Mucosa of descending colon (tissue), 3 donors: ENCODE data around the gene SLC25A36. TPM values are rescaled to one million over a fixed set of nuclear protein-coding genes. Genes with fewer than 3 reads are reported as not detected.
"Not testable (repeated sequence)": the region's sequence is repeated elsewhere in the genome, so short reads cannot be mapped to it uniquely, and the experiment has no call there.

ENCODE experiments used
- ATAC-seq: fragments of 200-7000 bp; cut with Tn5 transposase; one replicate; pipeline ENCODE4 v1.9.1; 2020; ENCODE audit warnings: mild to moderate bottlenecking, moderate library complexity
- DNase-seq, 3 donors: peaks; one replicate each; pipeline ENCODE4 v3.0.0-alpha.2; 2020
- H3K36me3 ChIP-seq: fragments of 200-600 bp; one replicate; pipeline ENCODE4 v1.8.0; 2021; ENCODE audit warnings: low read depth, mild to moderate bottlenecking
- H3K4me1 ChIP-seq: fragments of 200-600 bp; one replicate; pipeline ENCODE4 v1.8.0; 2021; ENCODE audit warnings: low read depth, mild to moderate bottlenecking
- H3K4me3 ChIP-seq: fragments of 200-600 bp; one replicate; pipeline ENCODE4 v1.8.0; 2021; ENCODE audit warnings: mild to moderate bottlenecking
- H3K9me3 ChIP-seq: fragments of 200-600 bp; one replicate; pipeline ENCODE4 v1.8.0; 2021; ENCODE audit warnings: mild to moderate bottlenecking
- intact Hi-C, 2 donors: fragments of 100-400 bp; cut with DNase I in 1 of 2; cut with micrococcal nuclease in 1 of 2; formaldehyde crosslinking; loops; one replicate each; pipeline versions ENCODE4 v1.11.0 to v1.11.1; 2022; cut with DNase I, micrococcal nuclease
- total RNA-seq, 3 donors: library from RNA; stranded (reverse); fragmentation: NEBNext Ultra II Directional in 2 of 3; extraction: Animal tissue kit (Norgen Biotek cat#: 25700) in 2 of 3; gene quantifications; one replicate each; pipeline versions ENCODE4 v1.2.1 to v1.2.4, GENCODE V29; 2021 to 2023
- TF ChIP-seq, protein P1 (sequence below): fragments of 200-600 bp; IDR thresholded peaks from one replicate; pipeline ENCODE4 v1.8.0; 2022; ENCODE audit warnings: antibody characterized with exemption, mild to moderate bottlenecking
- donor health status: DM: no; HTN: no; CAD: no; lungs with moderate emphysema.
- donor health status: DM: no; HTN: no; CAD: no.
- donor health status: DM: no; HTN: yes; CAD: no.

The SLC25A36 gene
- total RNA-seq, 3 donors from 2014 or later = 38.3 to 53.7 (median 47.5) TPM

- no peak overlapping the region for H3K4me3 ChIP-seq
These were observed 10.6 kb upstream of the SLC25A36 start for GRCh38 chr3:140931016-140931454.

DNA sequence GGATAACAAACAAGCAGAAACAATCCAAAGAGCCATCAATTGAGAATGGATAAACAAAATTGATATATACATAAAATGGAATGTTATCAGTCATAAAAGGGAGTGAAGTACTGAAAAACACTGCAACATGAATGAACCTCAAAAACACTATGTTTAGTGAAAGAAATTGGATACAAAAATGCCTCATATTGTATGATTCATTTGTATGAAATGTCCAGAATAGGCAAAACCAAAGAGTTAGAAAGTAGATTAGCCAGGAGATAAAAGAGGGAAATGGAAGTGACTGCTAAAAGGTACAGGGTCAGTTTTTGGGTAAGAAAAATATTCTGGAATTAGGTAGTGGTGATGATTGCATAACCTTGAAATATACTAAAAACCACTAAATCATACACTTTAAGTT lies 9.8 kb upstream of the SLC25A36 start:
- intact Hi-C loops = no loop called here
- Histone ChIP-seq H3K9me3 (no peaks in the 10 kb centered on the region), H3K4me3 (no peak overlapping the region), H3K36me3 (no peaks in the 10 kb centered on the region), H3K4me1 (no peaks in the 10 kb centered on the region)
- TF ChIP-seq, protein P1, sequence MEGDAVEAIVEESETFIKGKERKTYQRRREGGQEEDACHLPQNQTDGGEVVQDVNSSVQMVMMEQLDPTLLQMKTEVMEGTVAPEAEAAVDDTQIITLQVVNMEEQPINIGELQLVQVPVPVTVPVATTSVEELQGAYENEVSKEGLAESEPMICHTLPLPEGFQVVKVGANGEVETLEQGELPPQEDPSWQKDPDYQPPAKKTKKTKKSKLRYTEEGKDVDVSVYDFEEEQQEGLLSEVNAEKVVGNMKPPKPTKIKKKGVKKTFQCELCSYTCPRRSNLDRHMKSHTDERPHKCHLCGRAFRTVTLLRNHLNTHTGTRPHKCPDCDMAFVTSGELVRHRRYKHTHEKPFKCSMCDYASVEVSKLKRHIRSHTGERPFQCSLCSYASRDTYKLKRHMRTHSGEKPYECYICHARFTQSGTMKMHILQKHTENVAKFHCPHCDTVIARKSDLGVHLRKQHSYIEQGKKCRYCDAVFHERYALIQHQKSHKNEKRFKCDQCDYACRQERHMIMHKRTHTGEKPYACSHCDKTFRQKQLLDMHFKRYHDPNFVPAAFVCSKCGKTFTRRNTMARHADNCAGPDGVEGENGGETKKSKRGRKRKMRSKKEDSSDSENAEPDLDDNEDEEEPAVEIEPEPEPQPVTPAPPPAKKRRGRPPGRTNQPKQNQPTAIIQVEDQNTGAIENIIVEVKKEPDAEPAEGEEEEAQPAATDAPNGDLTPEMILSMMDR = no peak
- no peak for DNase-seq
- no peak for ATAC-seq

More at GRCh38 chr3:140931016-140931454, 10.6 kb upstream of the SLC25A36 start:
- H3K4me1 ChIP-seq = no peaks in the 10 kb centered on the region
- H3K9me3 ChIP-seq = no peaks in the 10 kb centered on the region
- intact Hi-C loops = no loop called here
- ATAC-seq (no peak), DNase-seq (peak in 1 of 3 donors; percentile 18)
- TF ChIP-seq, protein P1 = no peak
- H3K36me3 ChIP-seq = no peaks in the 10 kb centered on the region

DNA sequence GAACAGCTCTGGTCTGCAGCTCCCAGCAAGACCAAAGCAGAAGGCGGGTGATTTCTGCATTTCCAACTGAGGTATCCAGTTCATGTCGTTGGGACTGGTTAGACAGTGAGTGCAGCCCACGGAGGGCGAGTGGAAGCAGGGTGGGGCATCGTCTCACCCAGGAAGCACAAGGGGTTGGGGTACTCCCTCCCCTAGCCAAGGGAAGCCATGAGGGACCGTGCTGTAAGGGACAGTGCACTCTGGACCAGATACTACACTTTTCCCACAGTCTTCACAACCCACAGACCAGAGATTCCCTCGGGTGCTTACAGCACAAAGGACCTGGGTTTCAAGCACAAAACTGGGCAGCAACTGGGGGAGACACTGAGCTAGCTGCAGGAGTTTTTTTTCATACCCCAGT lies 8.5 kb upstream of the SLC25A36 start:
- ATAC-seq = no peak

GRCh38 chr3:140933552-140933951 lies 8.1 kb upstream of the SLC25A36 start:
- H3K9me3 ChIP-seq = no peaks in the 10 kb centered on the region
- TF ChIP-seq, protein P1 = no peak
- H3K36me3 ChIP-seq = no peaks in the 10 kb centered on the region
- DNase-seq (no peak), ATAC-seq (no peak)
- H3K4me3 ChIP-seq = no peak overlapping the region
- H3K4me1 ChIP-seq = no peaks in the 10 kb centered on the region
- intact Hi-C loops = no loop called here

More for the DNA sequence above, 8.5 kb upstream of the SLC25A36 start:
- Histone ChIP-seq H3K36me3 (no peaks in the 10 kb centered on the region), H3K4me1 (no peaks in the 10 kb centered on the region), H3K9me3 (no peaks in the 10 kb centered on the region), H3K4me3 (no peak overlapping the region)
- DNase-seq = no peak
- intact Hi-C loops = no loop called here
- TF ChIP-seq, protein P1 = no peak

DNA sequence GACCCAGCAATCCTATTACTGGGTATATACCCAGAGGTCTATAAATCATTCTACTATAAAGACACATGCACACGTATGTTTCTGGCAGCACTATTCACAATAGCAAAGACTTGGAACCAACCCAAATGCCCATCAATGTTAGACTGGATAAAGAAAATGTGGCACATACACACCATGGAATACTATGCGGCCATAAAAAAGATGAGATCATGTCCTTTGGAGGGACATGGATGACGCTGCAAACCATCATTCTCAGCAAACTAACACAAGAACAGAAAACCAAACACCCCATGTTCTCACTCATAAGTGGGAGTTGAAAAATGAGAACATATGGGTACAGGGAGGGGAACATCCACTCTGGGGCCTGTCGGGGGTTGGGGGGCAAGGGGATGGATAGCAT lies 2.3 kb upstream of the SLC25A36 start:
- H3K9me3 ChIP-seq, ATAC-seq, H3K4me3 ChIP-seq, DNase-seq, H3K36me3 ChIP-seq, intact Hi-C loops: not testable (repeated sequence)
- peaks cover 13% of the 10 kb centered on the region for H3K4me1 ChIP-seq

- no peaks in the 10 kb centered on the region for H3K36me3 ChIP-seq
- ATAC-seq = no peak
- intact Hi-C loops = no loop called here
- TF ChIP-seq, protein P1 = no peak
- DNase-seq = no peak
- peaks cover 18% of the 10 kb centered on the region for H3K4me1 ChIP-seq
- H3K4me3 ChIP-seq = peak overlapping the region; percentile 93
- H3K9me3 ChIP-seq = no peaks in the 10 kb centered on the region
These were observed 574 bp upstream of the SLC25A36 start for GRCh38 chr3:140941090-140941433.
